Cardiac fibroblast (primary cell): ENCODE data around the gene TMEM11.

Experiments
- DNase-seq, 2 donors: peaks; one replicate each; pipeline versions ENCODE4 v3.0.0 to v3.0.0-alpha.2; 2010; ENCODE audit warnings: low read depth in 2 of 2
- H3K4me3 ChIP-seq, 2 donors: replicated peaks in 1 of 2; 1 replicate in 1 of 2; 2 replicates in 1 of 2; pipeline ENCODE4 v1.5.1; 2011; ENCODE audit warnings: low read depth in 2 of 2, low read length in 2 of 2, mild to moderate bottlenecking in 2 of 2, moderate library complexity in 1 of 2
- CTCF ChIP-seq: IDR thresholded peaks from one replicate; pipeline ENCODE4 v1.5.1; 2011; ENCODE audit warnings: low read depth, mild to moderate bottlenecking, low read length, inconsistent platforms

Gene TMEM11

GRCh38 chr17:21210411-21211076 is 3.4 kb downstream of the TMEM11 start:
- no peak for TF ChIP-seq CTCF
- DNase-seq = no peak
- H3K4me3 ChIP-seq = no peak overlapping the region

- no peak for DNase-seq
- no peak overlapping the region for H3K4me3 ChIP-seq
- TF ChIP-seq CTCF = no peak
These were observed 4.3 kb downstream of the TMEM11 start for GRCh38 chr17:21209511-21210175.

GRCh38 chr17:21208352-21208751 is 5.6 kb downstream of the TMEM11 start:
- no peak for TF ChIP-seq CTCF
- no peak for DNase-seq
- no peak overlapping the region for H3K4me3 ChIP-seq

GRCh38 chr17:21204935-21205334 is 9.0 kb downstream of the TMEM11 start:
- no peak overlapping the region for H3K4me3 ChIP-seq
- no peak for DNase-seq
- TF ChIP-seq CTCF = no peak

- no peak for TF ChIP-seq CTCF
- no peak overlapping the region for H3K4me3 ChIP-seq
- no peak for DNase-seq
These were observed 11.4 kb downstream of the TMEM11 start for GRCh38 chr17:21202512-21202911.

- TF ChIP-seq CTCF = no peak
- no peak for DNase-seq
- H3K4me3 ChIP-seq = no peak overlapping the region
These were observed 12.1 kb downstream of the TMEM11 start for GRCh38 chr17:21201874-21202273.

GRCh38 chr17:21201298-21201595 is 12.7 kb downstream of the TMEM11 start:
- no peak overlapping the region for H3K4me3 ChIP-seq
- no peak for TF ChIP-seq CTCF

More at GRCh38 chr17:21201298-21201595, 12.7 kb downstream of the TMEM11 start:
- no peak for DNase-seq
